Measurements from ENCODE around the gene KLHL14. TPM values are rescaled to one million over a fixed set of nuclear protein-coding genes. Genes with fewer than 3 reads are reported as not detected.

KLHL14 gene
- total and polyA plus RNA-seq, 2 experiments from 2014 or later, result 0.12 to 0.57 TPM

GRCh38 chr18:32724071-32724749, 48.6 kb downstream of the KLHL14 start:
- Histone ChIP-seq H3K9me2 (replicated peaks; ENCODE audit: insufficient read depth) (no peaks in the 10 kb centered on the region), H3K4me2 (no peak overlapping the region)

GRCh38 chr18:32722279-32722678, 50.5 kb downstream of the KLHL14 start:
- no peaks in the 10 kb centered on the region for H3K9me2 ChIP-seq (replicated peaks; ENCODE audit: insufficient read depth)
- no peaks in the 10 kb centered on the region for H3K9me3 ChIP-seq (ENCODE audit: low read depth)
- no peaks in the 10 kb centered on the region for H3K4me1 ChIP-seq (ENCODE audit: insufficient read depth)
- TF ChIP-seq EZH2phosphoT487 (IDR thresholded peaks at IDR 0.05; ENCODE audit: low read depth, severe bottlenecking, unreplicated experiment) (no peak), EZH2 (IDR thresholded peaks at IDR 0.05; ENCODE audit: borderline replicate concordance) (no peak), CTCF (IDR thresholded peaks at IDR 0.05; ENCODE audit: poor library complexity) (no peak)
- no peak overlapping the region for H2AFZ ChIP-seq
- H3K27ac ChIP-seq, result no peak overlapping the region
- H3K4me2 ChIP-seq, result no peak overlapping the region
- no peaks in the 10 kb centered on the region for H3K36me3 ChIP-seq (replicated peaks; ENCODE audit: insufficient read depth, low read depth)
- no peak for DNase-seq (ENCODE audit: low spot score)
- no peaks in the 10 kb centered on the region for H3K27me3 ChIP-seq
- no peaks in the 10 kb centered on the region for H3K79me2 ChIP-seq
- 82% methylated on average over 3 of the region's 3 CpGs for WGBS (ENCODE audit: low lambda C conversion rate, missing lambda C conversion rate)
- no peak overlapping the region for H3K4me3 ChIP-seq
- no peaks in the 10 kb centered on the region for H4K20me1 ChIP-seq (ENCODE audit: insufficient read depth, poor library complexity, severe bottlenecking)

More at GRCh38 chr18:32724071-32724749, 48.6 kb downstream of the KLHL14 start:
- H3K9me3 ChIP-seq (ENCODE audit: low read depth), result no peaks in the 10 kb centered on the region
- no peak overlapping the region for H3K27ac ChIP-seq
- no peaks in the 10 kb centered on the region for H4K20me1 ChIP-seq (ENCODE audit: insufficient read depth, poor library complexity, severe bottlenecking)
- H3K4me3 ChIP-seq, result no peak overlapping the region
- H3K4me1 ChIP-seq (ENCODE audit: insufficient read depth), result no peaks in the 10 kb centered on the region
- no peaks in the 10 kb centered on the region for H3K36me3 ChIP-seq (replicated peaks; ENCODE audit: insufficient read depth, low read depth)
- 52% methylated on average over 3 of the region's 3 CpGs for WGBS (ENCODE audit: low lambda C conversion rate, missing lambda C conversion rate)
- no peak overlapping the region for H2AFZ ChIP-seq
- TF ChIP-seq CTCF (IDR thresholded peaks at IDR 0.05; ENCODE audit: poor library complexity), result no peak
- no peak for TF ChIP-seq EZH2 (IDR thresholded peaks at IDR 0.05; ENCODE audit: borderline replicate concordance)
- no peak for TF ChIP-seq EZH2phosphoT487 (IDR thresholded peaks at IDR 0.05; ENCODE audit: low read depth, severe bottlenecking, unreplicated experiment)
- no peaks in the 10 kb centered on the region for H3K27me3 ChIP-seq
- no peaks in the 10 kb centered on the region for H3K79me2 ChIP-seq
- no peak for DNase-seq (ENCODE audit: low spot score)

- H3K4me3 ChIP-seq, result no peak overlapping the region
- H4K20me1 ChIP-seq (ENCODE audit: insufficient read depth, poor library complexity, severe bottlenecking), result no peaks in the 10 kb centered on the region
- H3K4me1 ChIP-seq (ENCODE audit: insufficient read depth), result no peaks in the 10 kb centered on the region
- no peak overlapping the region for H2AFZ ChIP-seq
- no peaks in the 10 kb centered on the region for H3K9me3 ChIP-seq (ENCODE audit: low read depth)
- no peak for TF ChIP-seq EZH2 (IDR thresholded peaks at IDR 0.05; ENCODE audit: borderline replicate concordance)
- H3K27me3 ChIP-seq, result no peaks in the 10 kb centered on the region
- no peaks in the 10 kb centered on the region for H3K79me2 ChIP-seq
- no peak overlapping the region for H3K4me2 ChIP-seq
- no peak for DNase-seq (ENCODE audit: low spot score)
- no peaks in the 10 kb centered on the region for H3K9me2 ChIP-seq (replicated peaks; ENCODE audit: insufficient read depth)
- 92% methylated on average over 4 of the region's 4 CpGs for WGBS (ENCODE audit: low lambda C conversion rate, missing lambda C conversion rate)
- no peak overlapping the region for H3K27ac ChIP-seq
- no peaks in the 10 kb centered on the region for H3K36me3 ChIP-seq (replicated peaks; ENCODE audit: insufficient read depth, low read depth)
Measured at GRCh38 chr18:32717126-32717525, 55.7 kb downstream of the KLHL14 start.

- Histone ChIP-seq H3K36me3 (replicated peaks; ENCODE audit: insufficient read depth, low read depth) (no peaks in the 10 kb centered on the region), H3K4me1 (ENCODE audit: insufficient read depth) (no peaks in the 10 kb centered on the region), H3K9me3 (ENCODE audit: low read depth) (no peaks in the 10 kb centered on the region), H3K79me2 (no peaks in the 10 kb centered on the region), H3K9me2 (replicated peaks; ENCODE audit: insufficient read depth) (no peaks in the 10 kb centered on the region), H4K20me1 (ENCODE audit: insufficient read depth, poor library complexity, severe bottlenecking) (no peaks in the 10 kb centered on the region), H3K27ac (no peak overlapping the region), H2AFZ (no peak overlapping the region), H3K4me2 (no peak overlapping the region), H3K4me3 (no peak overlapping the region), H3K27me3 (no peaks in the 10 kb centered on the region)
- TF ChIP-seq CTCF (IDR thresholded peaks at IDR 0.05; ENCODE audit: poor library complexity) (peak; percentile 80), EZH2 (IDR thresholded peaks at IDR 0.05; ENCODE audit: borderline replicate concordance) (no peak)
- DNase-seq (ENCODE audit: low spot score), result peak; percentile 79
- 1% methylated on average over 4 of the region's 4 CpGs for WGBS (ENCODE audit: low lambda C conversion rate, missing lambda C conversion rate)
Measured at GRCh38 chr18:32714571-32715148, 58.2 kb downstream of the KLHL14 start.

Data from hepatocyte (in vitro differentiated cells).